Measurements from ENCODE around the gene KLF8. TPM values are rescaled to one million over a fixed set of nuclear protein-coding genes. Genes with fewer than 3 reads are reported as not detected.

Gene KLF8
- total RNA-seq, 2 donors from 2014 or later: 2.3 to 2.8 TPM

GRCh38 chrX:56233682-56234081 lies 1.5 kb downstream of the KLF8 start:
- Histone ChIP-seq H3K27ac (peak overlapping the region; percentile 2), H3K4me1 (no peaks in the 10 kb centered on the region), H3K27me3 (no peaks in the 10 kb centered on the region), H3K36me3 (no peaks in the 10 kb centered on the region), H3K9ac (ENCODE audit: low read depth in 2 of 2, low read length in 2 of 2) (peak overlapping the region; percentile 9 to 26), H3K9me3 (no peaks in the 10 kb centered on the region), H3K4me3 (no peak overlapping the region)
- peak; percentile 56 for DNase-seq
- intact Hi-C loops (cut with DNase I): no loop called here
- TF ChIP-seq, protein P1, sequence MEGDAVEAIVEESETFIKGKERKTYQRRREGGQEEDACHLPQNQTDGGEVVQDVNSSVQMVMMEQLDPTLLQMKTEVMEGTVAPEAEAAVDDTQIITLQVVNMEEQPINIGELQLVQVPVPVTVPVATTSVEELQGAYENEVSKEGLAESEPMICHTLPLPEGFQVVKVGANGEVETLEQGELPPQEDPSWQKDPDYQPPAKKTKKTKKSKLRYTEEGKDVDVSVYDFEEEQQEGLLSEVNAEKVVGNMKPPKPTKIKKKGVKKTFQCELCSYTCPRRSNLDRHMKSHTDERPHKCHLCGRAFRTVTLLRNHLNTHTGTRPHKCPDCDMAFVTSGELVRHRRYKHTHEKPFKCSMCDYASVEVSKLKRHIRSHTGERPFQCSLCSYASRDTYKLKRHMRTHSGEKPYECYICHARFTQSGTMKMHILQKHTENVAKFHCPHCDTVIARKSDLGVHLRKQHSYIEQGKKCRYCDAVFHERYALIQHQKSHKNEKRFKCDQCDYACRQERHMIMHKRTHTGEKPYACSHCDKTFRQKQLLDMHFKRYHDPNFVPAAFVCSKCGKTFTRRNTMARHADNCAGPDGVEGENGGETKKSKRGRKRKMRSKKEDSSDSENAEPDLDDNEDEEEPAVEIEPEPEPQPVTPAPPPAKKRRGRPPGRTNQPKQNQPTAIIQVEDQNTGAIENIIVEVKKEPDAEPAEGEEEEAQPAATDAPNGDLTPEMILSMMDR (IDR thresholded peaks at IDR 0.05): no peak

GRCh38 chrX:56248492-56248891 lies 16.3 kb downstream of the KLF8 start:
- Histone ChIP-seq H3K36me3 (no peaks in the 10 kb centered on the region), H3K4me1 (no peaks in the 10 kb centered on the region), H3K27ac (no peak overlapping the region), H3K9me3 (no peaks in the 10 kb centered on the region), H3K4me3 (no peak overlapping the region), H3K9ac (ENCODE audit: low read depth in 2 of 2, low read length in 2 of 2) (no peak overlapping the region), H3K27me3 (no peaks in the 10 kb centered on the region)
- DNase-seq: peak; percentile 49
- intact Hi-C loops (cut with DNase I): no loop called here
- TF ChIP-seq, protein P1 (IDR thresholded peaks at IDR 0.05): peak; percentile 73

GRCh38 chrX:56253832-56254703 lies 21.9 kb downstream of the KLF8 start:
- no peak for DNase-seq
- peaks cover 3% of the 10 kb centered on the region for H3K27me3 ChIP-seq
- no peaks in the 10 kb centered on the region for H3K36me3 ChIP-seq
- intact Hi-C loops (cut with DNase I): no loop called here
- H3K9me3 ChIP-seq: no peaks in the 10 kb centered on the region
- no peaks in the 10 kb centered on the region for H3K4me1 ChIP-seq
- TF ChIP-seq, protein P1 (IDR thresholded peaks at IDR 0.05): no peak
- H3K4me3 ChIP-seq: no peak overlapping the region
- no peak overlapping the region for H3K9ac ChIP-seq (ENCODE audit: low read depth in 2 of 2, low read length in 2 of 2)
- no peak overlapping the region for H3K27ac ChIP-seq

DNA sequence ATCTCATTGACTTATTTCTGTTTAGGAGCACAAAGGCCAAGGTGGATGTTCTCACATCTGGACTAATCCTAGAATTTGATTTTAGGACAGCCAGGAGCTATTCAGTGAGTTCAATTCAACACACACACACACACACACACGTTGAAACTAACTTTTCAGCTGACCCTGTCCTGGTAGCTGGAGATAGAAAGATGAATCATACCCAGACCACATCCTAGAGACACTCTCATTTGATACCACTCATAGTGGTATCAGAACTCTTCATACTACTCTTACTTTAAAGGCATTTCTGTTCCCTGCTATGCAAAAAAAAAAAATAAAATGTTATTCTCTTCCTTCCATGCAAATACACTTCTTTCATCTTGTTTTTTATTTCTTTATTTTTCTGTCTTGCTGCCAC lies 36.7 kb downstream of the KLF8 start:
- Histone ChIP-seq H3K27me3 (no peaks in the 10 kb centered on the region), H3K27ac (no peak overlapping the region), H3K4me3 (no peak overlapping the region), H3K9me3 (no peaks in the 10 kb centered on the region), H3K4me1 (no peaks in the 10 kb centered on the region), H3K9ac (ENCODE audit: low read depth in 2 of 2, low read length in 2 of 2) (no peak overlapping the region), H3K36me3 (no peaks in the 10 kb centered on the region)
- TF ChIP-seq, protein P1 (IDR thresholded peaks at IDR 0.05): no peak
- DNase-seq: no peak
- intact Hi-C loops (cut with DNase I): no loop called here

GRCh38 chrX:56278692-56279091 lies 46.5 kb downstream of the KLF8 start:
- no peaks in the 10 kb centered on the region for H3K9me3 ChIP-seq
- H3K36me3 ChIP-seq: no peaks in the 10 kb centered on the region
- intact Hi-C loops (cut with DNase I): no loop called here
- H3K27me3 ChIP-seq: no peaks in the 10 kb centered on the region
- DNase-seq: no peak
- no peak overlapping the region for H3K9ac ChIP-seq (ENCODE audit: low read depth in 2 of 2, low read length in 2 of 2)
- TF ChIP-seq, protein P1 (IDR thresholded peaks at IDR 0.05): no peak
- H3K4me3 ChIP-seq: no peak overlapping the region
- no peak overlapping the region for H3K27ac ChIP-seq
- H3K4me1 ChIP-seq: no peaks in the 10 kb centered on the region
